Measurements from ENCODE around the gene SNTG2. TPM values are rescaled to one million over a fixed set of nuclear protein-coding genes. Genes with fewer than 3 reads are reported as not detected.

SNTG2 gene
- total RNA-seq, 2 donors from 2014 or later: 1.2 to 2.0 TPM

DNA sequence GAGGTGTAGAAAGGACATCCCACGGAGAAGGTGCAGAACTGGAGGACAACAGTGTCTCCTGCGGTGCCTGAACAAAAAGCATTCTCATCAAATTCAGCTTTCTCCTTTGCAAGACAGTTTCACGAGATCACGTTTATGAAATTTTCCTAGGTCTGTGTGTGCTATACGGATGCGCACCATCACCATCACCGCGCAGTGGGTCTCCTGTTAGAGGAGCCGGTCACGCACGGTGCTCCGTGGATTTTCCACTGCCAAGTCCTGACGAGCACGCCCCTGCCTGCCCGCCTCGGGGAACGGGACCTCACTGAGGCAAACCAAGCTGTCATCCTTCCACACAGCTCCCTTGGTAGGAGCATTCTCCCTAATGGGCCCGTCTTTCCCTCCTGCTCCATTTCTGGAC is 322.2 kb downstream of the SNTG2 start:
- DNase-seq (no peak), ATAC-seq (no peak)
- intact Hi-C loops (cut with DNase I, micrococcal nuclease): no loop called here

DNA sequence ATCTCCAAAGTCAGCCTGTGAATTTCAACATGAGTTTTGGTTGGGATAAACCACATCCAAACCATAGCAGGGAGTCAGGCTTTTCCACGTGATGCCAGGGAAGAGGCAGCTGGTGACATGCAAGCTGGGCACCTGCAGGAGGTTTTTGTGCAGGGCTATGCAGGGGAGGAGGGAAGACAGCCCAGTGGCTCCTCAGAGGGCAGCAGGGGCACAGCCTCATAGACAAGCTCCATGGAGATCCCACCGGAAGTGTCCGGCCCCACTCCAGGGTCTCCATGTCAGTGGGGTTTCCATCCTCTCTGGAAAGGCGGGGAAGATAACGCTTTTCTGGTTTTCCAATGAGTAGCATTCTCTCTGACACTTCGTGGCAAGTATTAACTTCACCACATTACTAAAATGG is 327.0 kb downstream of the SNTG2 start:
- ATAC-seq (no peak), DNase-seq (no peak)
- intact Hi-C loops (cut with DNase I, micrococcal nuclease): no loop called here

GRCh38 chr2:1278125-1278524 is 327.5 kb downstream of the SNTG2 start:
- intact Hi-C loops (cut with DNase I, micrococcal nuclease): no loop called here
- ATAC-seq (no peak), DNase-seq (no peak)

DNA sequence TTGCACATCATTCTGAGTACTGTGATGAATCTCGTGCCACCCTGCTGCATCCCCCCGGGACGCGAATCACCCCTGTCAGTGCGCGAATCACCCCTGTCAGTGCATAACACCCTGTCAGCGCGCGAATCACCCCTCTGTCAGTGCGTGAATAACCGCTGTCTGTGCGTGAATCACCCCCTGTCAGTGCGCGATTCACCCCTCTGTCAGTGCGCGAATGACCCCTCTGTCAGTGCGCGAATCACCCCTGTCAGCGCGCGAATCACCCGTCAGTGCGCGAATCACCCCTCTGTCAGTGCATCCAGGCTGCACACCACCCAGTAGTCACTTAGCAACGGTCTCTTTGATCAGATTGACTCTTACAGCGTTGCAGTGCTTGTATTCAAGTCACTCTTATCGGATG is 328.2 kb downstream of the SNTG2 start:
- DNase-seq (no peak), ATAC-seq (no peak)
- intact Hi-C loops (cut with DNase I, micrococcal nuclease): no loop called here

GRCh38 chr2:1282552-1282951 is 331.9 kb downstream of the SNTG2 start:
- ATAC-seq: no peak
- DNase-seq: no peak
- intact Hi-C loops (cut with DNase I, micrococcal nuclease): no loop called here

DNA sequence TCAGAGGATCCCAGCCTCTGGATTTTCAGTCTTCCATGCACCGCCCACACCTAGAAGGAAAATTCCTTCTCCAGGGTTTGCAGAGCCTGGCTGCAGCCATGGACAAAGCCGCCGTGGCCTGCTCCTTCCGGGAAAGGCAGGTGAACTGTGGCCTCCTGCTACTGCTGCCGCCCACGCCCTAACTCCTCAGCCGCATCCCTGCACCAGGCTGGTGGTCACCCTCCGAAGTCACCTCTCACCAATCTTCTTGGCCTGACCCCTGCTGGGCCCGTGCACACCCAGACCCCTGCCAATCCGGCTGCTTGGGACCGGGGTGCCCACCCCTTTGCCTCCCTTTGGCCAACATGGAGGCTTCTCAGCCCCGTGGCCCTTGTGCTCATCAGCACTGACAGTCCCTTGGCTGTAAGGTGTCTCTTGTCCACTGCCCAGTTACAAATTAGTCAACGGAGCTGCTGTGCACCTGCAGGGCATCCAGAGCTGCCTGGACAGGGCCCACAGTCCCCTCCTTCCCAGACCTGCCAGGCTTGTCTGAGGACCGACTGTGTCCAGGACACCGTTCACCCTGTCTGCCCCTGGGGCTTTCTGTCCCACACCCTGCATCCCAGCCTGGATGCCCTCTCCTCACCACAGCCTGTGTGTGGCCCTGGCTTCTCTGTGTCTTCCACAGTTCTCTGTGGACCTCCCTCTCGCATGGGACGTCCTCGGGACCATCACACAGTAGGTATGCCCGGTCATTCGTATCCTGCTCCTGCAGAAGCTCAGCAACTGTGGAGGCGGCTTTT is 332.6 kb downstream of the SNTG2 start:
- no peak for ATAC-seq
- no peak for DNase-seq
- intact Hi-C loops (cut with DNase I, micrococcal nuclease): no loop called here

- intact Hi-C loops (cut with DNase I, micrococcal nuclease): no loop called here
- DNase-seq (no peak), ATAC-seq (no peak)
These were observed 333.2 kb downstream of the SNTG2 start for GRCh38 chr2:1283871-1284270.

GRCh38 chr2:1286929-1287328 is 336.3 kb downstream of the SNTG2 start:
- intact Hi-C loops (cut with DNase I, micrococcal nuclease): no loop called here
- DNase-seq (no peak), ATAC-seq (no peak)

GRCh38 chr2:1287427-1287826 is 336.8 kb downstream of the SNTG2 start:
- ATAC-seq (no peak), DNase-seq (no peak)
- intact Hi-C loops (cut with DNase I, micrococcal nuclease): no loop called here

DNA sequence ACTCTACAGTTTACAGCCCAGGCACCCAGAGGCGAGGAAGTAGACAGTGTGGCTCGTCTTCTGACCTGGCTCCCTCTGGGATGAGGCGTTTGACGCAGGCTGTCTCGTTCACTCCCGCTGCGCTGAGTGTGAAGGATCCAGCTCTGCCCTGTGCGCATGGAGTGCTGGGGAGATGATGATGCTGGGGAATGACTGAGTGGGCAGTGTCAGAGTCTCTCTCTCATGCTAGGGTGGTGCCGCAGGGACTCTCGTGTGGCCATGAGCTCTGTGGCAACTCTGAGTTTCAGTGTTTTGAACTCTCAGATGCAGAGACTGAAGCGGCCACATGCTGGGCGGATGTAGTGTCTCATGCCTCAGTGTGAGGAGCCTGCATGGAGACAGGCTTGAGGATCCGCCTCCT is 344.3 kb downstream of the SNTG2 start:
- no peak for DNase-seq

DNA sequence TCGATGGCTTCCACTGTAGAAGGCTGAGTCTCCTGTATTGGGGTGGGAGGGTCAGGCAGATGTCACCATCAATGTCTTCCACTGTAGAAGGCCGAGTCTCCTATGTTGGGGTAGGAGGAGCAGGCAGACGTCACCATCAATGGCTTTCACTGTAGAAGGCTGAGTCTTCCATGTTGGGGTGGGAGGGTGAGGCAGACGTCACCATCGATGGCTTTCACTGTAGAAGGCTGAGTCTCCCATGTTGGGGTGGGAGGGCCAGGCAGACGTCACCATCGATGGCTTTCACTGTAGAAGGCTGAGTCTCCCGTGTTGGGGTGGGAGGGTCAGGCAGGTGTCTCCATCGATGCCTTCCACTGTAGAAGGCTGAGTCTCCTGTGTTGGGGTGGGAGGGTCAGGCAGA is 345.1 kb downstream of the SNTG2 start:
- intact Hi-C loops (cut with DNase I, micrococcal nuclease): no loop called here
- no peak for DNase-seq
- ATAC-seq: no peak

More for the DNA sequence above, 344.3 kb downstream of the SNTG2 start:
- intact Hi-C loops (cut with DNase I, micrococcal nuclease): no loop called here
- ATAC-seq: no peak

DNA sequence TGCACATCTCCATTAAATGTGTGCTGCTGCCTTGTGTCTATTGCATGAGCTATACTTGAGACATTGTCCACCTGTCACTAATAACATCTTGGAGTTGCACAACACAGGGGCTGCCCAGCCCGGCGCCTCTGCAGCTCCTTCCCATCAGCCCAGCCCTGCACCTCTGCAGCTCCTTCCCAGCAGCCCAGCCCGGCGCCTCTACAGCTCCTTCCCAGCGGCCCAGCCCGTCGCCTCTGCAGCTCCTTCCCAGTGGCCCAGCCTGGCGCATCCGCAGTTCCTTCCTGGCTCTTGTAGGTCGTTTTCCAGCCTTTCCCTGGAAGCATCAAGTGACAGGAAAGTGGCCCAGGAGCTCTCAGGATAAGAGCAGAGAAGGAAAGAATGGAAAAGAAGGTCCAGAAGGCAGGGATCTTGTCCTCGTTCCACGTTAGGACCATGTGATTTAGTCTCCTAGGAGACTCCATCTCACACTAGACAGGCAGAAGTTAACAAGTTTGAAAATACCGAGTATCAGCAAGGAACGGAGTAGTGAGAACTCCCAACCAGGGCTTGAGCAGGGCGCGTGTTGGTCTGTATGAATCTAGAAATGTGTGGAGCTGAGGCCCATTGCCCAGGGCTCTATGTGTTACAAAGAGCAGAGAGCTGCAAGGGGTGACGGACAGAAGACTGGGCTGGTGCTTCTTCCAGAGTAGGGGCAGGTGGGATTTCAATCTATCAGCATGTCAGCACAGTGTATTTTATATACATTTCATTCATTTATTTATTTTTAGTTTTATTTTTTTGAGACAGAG is 346.9 kb downstream of the SNTG2 start:
- ATAC-seq (no peak), DNase-seq (no peak)
- intact Hi-C loops (cut with DNase I, micrococcal nuclease): no loop called here

- intact Hi-C loops (cut with DNase I, micrococcal nuclease): no loop called here
- DNase-seq (no peak), ATAC-seq (no peak)
These were observed 348.4 kb downstream of the SNTG2 start for GRCh38 chr2:1299043-1299442.

- intact Hi-C loops (cut with DNase I, micrococcal nuclease): no loop called here
- ATAC-seq (no peak), DNase-seq (no peak)
These were observed 349.6 kb downstream of the SNTG2 start for GRCh38 chr2:1300284-1300683.

GRCh38 chr2:1301056-1301455 is 350.4 kb downstream of the SNTG2 start:
- no peak for DNase-seq
- no peak for ATAC-seq
- intact Hi-C loops (cut with DNase I, micrococcal nuclease): no loop called here

- no peak for DNase-seq
- no peak for ATAC-seq
- intact Hi-C loops (cut with DNase I, micrococcal nuclease): no loop called here
These were observed 354.8 kb downstream of the SNTG2 start for GRCh38 chr2:1305342-1306013.

DNA sequence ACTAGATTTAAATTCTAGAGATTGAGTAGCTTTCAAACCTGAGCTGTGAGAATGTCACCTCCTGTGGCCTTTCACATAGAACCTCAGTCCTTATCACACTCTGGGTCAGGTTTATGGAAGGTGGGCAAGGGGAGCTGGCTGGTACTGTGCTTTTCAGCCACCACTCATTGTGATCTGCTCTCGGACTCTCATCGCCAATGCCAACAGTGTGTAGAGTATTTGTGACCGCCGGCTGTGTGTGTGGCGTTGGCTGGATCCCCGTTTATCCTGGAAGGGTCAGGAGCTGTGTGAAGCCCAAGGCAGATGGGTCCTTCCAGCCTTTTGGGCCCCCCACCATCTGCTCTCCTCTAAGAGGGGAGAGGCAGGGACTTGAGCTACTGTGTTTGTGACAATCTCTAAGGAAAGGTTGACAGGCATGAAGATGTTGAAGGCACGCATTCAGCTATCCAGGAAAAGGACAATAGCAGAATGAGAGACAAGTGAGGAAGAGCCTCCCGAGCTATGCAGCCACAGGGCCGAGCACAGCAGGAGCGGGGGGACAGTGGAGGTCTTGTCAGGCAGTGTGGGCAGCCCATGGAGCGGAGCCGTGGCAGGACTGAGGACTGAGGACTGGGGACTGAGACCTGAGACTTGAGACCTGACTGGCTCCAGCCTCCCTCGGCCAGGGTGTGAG is 355.5 kb downstream of the SNTG2 start:
- DNase-seq (no peak), ATAC-seq (no peak)
- intact Hi-C loops (cut with DNase I, micrococcal nuclease): no loop called here

DNA sequence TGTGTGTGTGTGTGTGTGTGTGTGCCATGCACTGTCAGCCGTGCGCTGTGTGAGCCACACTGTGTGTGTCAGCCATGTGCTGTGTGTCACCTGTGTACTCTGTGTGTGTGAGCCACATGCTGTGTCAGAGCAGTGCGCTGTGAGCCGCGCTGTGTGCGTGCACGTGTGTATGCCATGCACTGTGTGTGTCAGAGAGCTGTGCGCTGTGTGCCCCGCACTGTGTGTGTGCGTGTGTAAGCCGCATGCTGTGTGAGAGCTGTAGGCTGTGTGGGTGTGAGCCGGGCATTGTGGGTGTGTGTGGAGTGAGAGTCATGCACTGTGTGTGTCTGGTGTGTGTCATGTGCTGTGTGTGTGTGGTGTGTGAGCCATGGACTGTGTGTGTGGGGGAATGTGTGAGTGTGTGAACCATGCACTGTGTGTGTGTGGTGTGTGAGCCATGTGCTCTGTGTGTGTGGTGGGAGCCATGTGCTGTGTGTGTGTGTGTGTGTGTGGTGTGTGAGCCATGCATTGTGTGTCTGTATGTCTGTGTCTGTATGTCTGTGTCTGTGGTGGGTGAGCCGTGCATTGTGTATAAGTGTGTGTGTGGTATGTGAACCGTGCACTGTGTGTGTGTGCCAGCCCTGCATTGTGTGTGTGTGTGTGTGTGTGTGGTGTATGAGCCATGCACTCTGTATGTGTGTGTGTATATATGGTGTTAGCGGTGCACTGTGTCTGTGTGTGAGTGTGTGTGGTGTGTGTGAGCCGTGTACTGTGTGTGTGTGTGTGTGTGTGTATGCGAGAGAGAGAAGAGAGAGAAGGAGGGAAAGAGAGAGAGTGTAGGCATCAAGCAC is 356.3 kb downstream of the SNTG2 start:
- intact Hi-C loops (cut with DNase I, micrococcal nuclease): no loop called here
- DNase-seq (no peak), ATAC-seq (no peak)

- DNase-seq: no peak
- intact Hi-C loops (cut with DNase I, micrococcal nuclease): no loop called here
- ATAC-seq: no peak
These were observed 357.0 kb downstream of the SNTG2 start for GRCh38 chr2:1307670-1308069.
